ENCODE measurements around the gene ARRDC1.
"Not testable (repeated sequence)": the region's sequence is repeated elsewhere in the genome, so short reads cannot be mapped to it uniquely, and the experiment has no call there.

The ARRDC1 gene

GRCh38 chr9:137586854-137587253, 18.6 kb upstream of the ARRDC1 start:
- DNase-seq, result no peak

GRCh38 chr9:137588311-137588710, 17.2 kb upstream of the ARRDC1 start:
- DNase-seq, result no peak

GRCh38 chr9:137588891-137589290, 16.6 kb upstream of the ARRDC1 start:
- no peak for DNase-seq

GRCh38 chr9:137589441-137590122, 15.9 kb upstream of the ARRDC1 start:
- peak; percentile 8 for DNase-seq

- DNase-seq, result no peak
These were observed 15.4 kb upstream of the ARRDC1 start for GRCh38 chr9:137590123-137590468.

GRCh38 chr9:137590469-137591383, 14.8 kb upstream of the ARRDC1 start, which contains the start of gene ZMYND19:
ZMYND19 (minus strand) TSS chr9:137590512; CDS start chr9:137590263, 249 bp downstream.
- DNase-seq, result peak; percentile 88

GRCh38 chr9:137592767-137593166, 12.7 kb upstream of the ARRDC1 start:
- DNase-seq, result no peak

GRCh38 chr9:137593176-137593575, 12.3 kb upstream of the ARRDC1 start:
- no peak for DNase-seq

- not testable (repeated sequence) for DNase-seq
These were observed 8.9 kb upstream of the ARRDC1 start for GRCh38 chr9:137596577-137596976.

- no peak for DNase-seq
These were observed 6.5 kb upstream of the ARRDC1 start for GRCh38 chr9:137598943-137599342.

GRCh38 chr9:137602661-137603060, 2.8 kb upstream of the ARRDC1 start:
- DNase-seq, result no peak

GRCh38 chr9:137603879-137604278, 1.6 kb upstream of the ARRDC1 start:
- no peak for DNase-seq

GRCh38 chr9:137604345-137605086, 970 bp upstream of the ARRDC1 start:
- no peak for DNase-seq

- DNase-seq, result no peak
These were observed 627 bp downstream of the ARRDC1 start for GRCh38 chr9:137606005-137606621.

GRCh38 chr9:137606734-137607138, 1.2 kb downstream of the ARRDC1 start:
- no peak for DNase-seq

GRCh38 chr9:137607141-137607857, 1.8 kb downstream of the ARRDC1 start:
- DNase-seq, result no peak

- no peak for DNase-seq
These were observed 5.5 kb downstream of the ARRDC1 start for GRCh38 chr9:137610944-137611343.

GRCh38 chr9:137611623-137612609, 6.4 kb downstream of the ARRDC1 start:
- peak; percentile 19 for DNase-seq

- DNase-seq, result no peak
These were observed 7.3 kb downstream of the ARRDC1 start for GRCh38 chr9:137612741-137613142.

- DNase-seq, result no peak
These were observed 7.8 kb downstream of the ARRDC1 start for GRCh38 chr9:137613259-137613658.
